ENCODE data around the gene EOLA2.

- TF ChIP-seq POLR2A (IDR thresholded peaks at IDR 0.05; ENCODE audit: low read depth, low read length) (no peak), POLR2AphosphoS5 (IDR thresholded peaks at IDR 0.05; ENCODE audit: low read depth, low read length) (no peak), TAF1 (IDR thresholded peaks at IDR 0.05; ENCODE audit: borderline replicate concordance, low read depth, low read length) (no peak)
Observed at GRCh38 chrX:149898554-149898953, 39.7 kb downstream of the EOLA2 start.

All from GM12892 (cell line).